ENCODE measurements around the gene SHMT1.

The SHMT1 gene

GRCh38 chr17:18318771-18319450, 44.4 kb downstream of the SHMT1 start:
- TF ChIP-seq CTCF (IDR thresholded peaks at IDR 0.05; ENCODE audit: insufficient read depth, low read length, poor library complexity, severe bottlenecking): no peak
- Histone ChIP-seq H3K36me3 (ENCODE audit: control insufficient read depth, insufficient read depth, low read length) (peaks cover 29% of the 10 kb centered on the region), H3K4me3 (replicated peaks; ENCODE audit: low read depth, low read length) (no peak overlapping the region), H3K27me3 (replicated peaks; ENCODE audit: control insufficient read depth, insufficient read depth, low read length) (no peaks in the 10 kb centered on the region)
- no peak for DNase-seq (ENCODE audit: extremely low read depth, insufficient read length)

- TF ChIP-seq CTCF (IDR thresholded peaks at IDR 0.05; ENCODE audit: insufficient read depth, low read length, poor library complexity, severe bottlenecking): no peak
- no peak for DNase-seq (ENCODE audit: extremely low read depth, insufficient read length)
- Histone ChIP-seq H3K4me3 (replicated peaks; ENCODE audit: low read depth, low read length) (no peak overlapping the region), H3K27me3 (replicated peaks; ENCODE audit: control insufficient read depth, insufficient read depth, low read length) (no peaks in the 10 kb centered on the region), H3K36me3 (ENCODE audit: control insufficient read depth, insufficient read depth, low read length) (peaks cover 23% of the 10 kb centered on the region)
Observed at GRCh38 chr17:18318117-18318516, 45.2 kb downstream of the SHMT1 start.

GRCh38 chr17:18315961-18316360, 47.4 kb downstream of the SHMT1 start:
- H3K36me3 ChIP-seq (ENCODE audit: control insufficient read depth, insufficient read depth, low read length): peaks cover 20% of the 10 kb centered on the region
- peak overlapping the region; percentile 81 for H3K4me3 ChIP-seq (replicated peaks; ENCODE audit: low read depth, low read length)
- H3K27me3 ChIP-seq (replicated peaks; ENCODE audit: control insufficient read depth, insufficient read depth, low read length): no peaks in the 10 kb centered on the region
- DNase-seq (ENCODE audit: extremely low read depth, insufficient read length): no peak
- TF ChIP-seq CTCF (IDR thresholded peaks at IDR 0.05; ENCODE audit: insufficient read depth, low read length, poor library complexity, severe bottlenecking): no peak

- Histone ChIP-seq H3K4me3 (replicated peaks; ENCODE audit: low read depth, low read length) (peak overlapping the region; percentile 81), H3K27me3 (replicated peaks; ENCODE audit: control insufficient read depth, insufficient read depth, low read length) (no peaks in the 10 kb centered on the region), H3K36me3 (ENCODE audit: control insufficient read depth, insufficient read depth, low read length) (peaks cover 18% of the 10 kb centered on the region)
- DNase-seq (ENCODE audit: extremely low read depth, insufficient read length): no peak
- no peak for TF ChIP-seq CTCF (IDR thresholded peaks at IDR 0.05; ENCODE audit: insufficient read depth, low read length, poor library complexity, severe bottlenecking)
Observed at GRCh38 chr17:18315562-18315922, 47.8 kb downstream of the SHMT1 start.

GRCh38 chr17:18314731-18315561, 48.4 kb downstream of the SHMT1 start, which contains the start of the genes SMCR8 and TOP3A:
SMCR8 (plus strand) TSS chr17:18315293; CDS start chr17:18315790, 497 bp downstream.
TOP3A (minus strand) TSS chr17:18314994; CDS start chr17:18314778, 216 bp downstream.
- TF ChIP-seq CTCF (IDR thresholded peaks at IDR 0.05; ENCODE audit: insufficient read depth, low read length, poor library complexity, severe bottlenecking): no peak
- peak; percentile 96 for DNase-seq (ENCODE audit: extremely low read depth, insufficient read length)
- Histone ChIP-seq H3K4me3 (replicated peaks; ENCODE audit: low read depth, low read length) (peak within 1 kb of the TSS; percentile 81), H3K27me3 (replicated peaks; ENCODE audit: control insufficient read depth, insufficient read depth, low read length) (no peaks in the 10 kb centered on the region), H3K36me3 (ENCODE audit: control insufficient read depth, insufficient read depth, low read length) (peaks cover 12% of the 10 kb centered on the region)

All from GM06990 (cell line).